CD4-positive, alpha-beta T cell (primary cell): ENCODE results near the gene ABHD4. TPM values are rescaled to one million over a fixed set of nuclear protein-coding genes. Genes with fewer than 3 reads are reported as not detected.

Experiments
- ATAC-seq: fragments of 200-7000 bp; cut with Tn5 transposase; one replicate; pipeline ENCODE4 v1.10.0; 2022; ENCODE audit warnings: mild to moderate bottlenecking; ENCODE audit not compliant: poor library complexity
- CTCF ChIA-PET: fragments of 350-600 bp; sonication (Branson Sonifier 250); formaldehyde crosslinking; loops from one replicate; lab custom pipeline; 2021; ENCODE audit warnings: antibody characterized with exemption, inconsistent platforms; lab: Charles Lee
- POLR2A ChIA-PET: fragments of 350-600 bp; sonication (Branson Sonifier 250); formaldehyde crosslinking; loops from one replicate; lab custom pipeline; 2021; ENCODE audit warnings: antibody characterized with exemption, inconsistent platforms; lab: Charles Lee
- DNase-seq, 14 experiments: peaks; one replicate each; pipeline ENCODE4 v3.0.0-alpha.2; 2013 to 2020; ENCODE audit warnings: mixed read lengths in 2 of 14
- H3K27ac ChIP-seq, 2 donors: one replicate each; pipeline versions ENCODE4 v1.5.1 to v1.7.0; 2013; ENCODE audit warnings: low read length in 2 of 2, low read depth in 1 of 2, mild to moderate bottlenecking in 1 of 2
- H3K27me3 ChIP-seq, 2 experiments: 1 replicate in 1 of 2; 2 replicates in 1 of 2; pipeline versions ENCODE4 v1.6.1 to v1.7.0; 2013; ENCODE audit warnings: low read length in 2 of 2, control low read depth in 1 of 2, mild to moderate bottlenecking in 1 of 2, moderate library complexity in 1 of 2; ENCODE audit not compliant: insufficient read depth in 2 of 2, control insufficient read depth in 1 of 2
- H3K36me3 ChIP-seq: one replicate; pipeline ENCODE4 v1.6.1; 2013; ENCODE audit warnings: low read length, control low read depth; ENCODE audit not compliant: insufficient read depth
- H3K4me1 ChIP-seq: one replicate; pipeline ENCODE4 v1.6.1; 2013; ENCODE audit warnings: low read length, control low read depth; ENCODE audit not compliant: insufficient read depth
- H3K4me3 ChIP-seq: one replicate; pipeline ENCODE4 v1.5.1; 2013; ENCODE audit warnings: mild to moderate bottlenecking, low read length, moderate library complexity
- H3K9me3 ChIP-seq, 2 experiments: 1 replicate in 1 of 2; 2 replicates in 1 of 2; pipeline versions ENCODE4 v1.6.1 to v1.7.0; 2013; ENCODE audit warnings: low read length in 2 of 2, mild to moderate bottlenecking in 2 of 2, control low read depth in 1 of 2, moderate library complexity in 1 of 2; ENCODE audit not compliant: control insufficient read depth in 1 of 2, insufficient read depth in 1 of 2
- H3K27ac Mint-ChIP-seq: one replicate; pipeline ENCODE4 v1.8.0; 2020; ENCODE audit warnings: mixed read lengths
- H3K27me3 Mint-ChIP-seq: one replicate; pipeline ENCODE4 v1.8.0; 2021; ENCODE audit warnings: mixed read lengths
- H3K36me3 Mint-ChIP-seq: one replicate; pipeline ENCODE4 v1.8.0; 2021; ENCODE audit warnings: low read depth, mixed read lengths
- H3K4me1 Mint-ChIP-seq: one replicate; pipeline ENCODE4 v1.8.0; 2021; ENCODE audit warnings: low read depth, mixed read lengths
- H3K4me3 Mint-ChIP-seq: one replicate; pipeline ENCODE4 v1.8.0; 2020; ENCODE audit warnings: mild to moderate bottlenecking, mixed read lengths
- H3K9me3 Mint-ChIP-seq: one replicate; pipeline ENCODE4 v1.8.0; 2020; ENCODE audit warnings: mixed read lengths
- intact Hi-C, 2 experiments: fragments of 100-400 bp; cut with DNase I in 1 of 2; cut with micrococcal nuclease in 1 of 2; formaldehyde crosslinking; loops; one replicate each; pipeline versions ENCODE4 v1.15.1 to v1.9.0; 2023 to 2025; cut with DNase I, micrococcal nuclease
- total RNA-seq, 174 experiments: library from RNA in 2 of 174; stranded (reverse) in 2 of 174; gene quantifications; one replicate each; pipeline ENCODE4 v1.2.3 and lab custom pipeline; 2021 to 2026
- TF ChIP-seq, protein P1 (sequence below): fragments of 200-600 bp; IDR thresholded peaks from one replicate; pipeline ENCODE4 v1.8.0; 2022; ENCODE audit warnings: antibody characterized with exemption, mild to moderate bottlenecking

Gene ABHD4
- total RNA-seq, 2 experiments from 2014 or later: 7.1 to 8.9 TPM

- H3K36me3 Mint-ChIP-seq: no peaks in the 10 kb centered on the region
- no peak overlapping the region for H3K4me3 Mint-ChIP-seq
- Histone ChIP-seq H3K27ac (no peak overlapping the region), H3K27me3 (peaks cover 2 to 4% of the 10 kb centered on the region in 2 experiments), H3K9me3 (peaks cover 0 to 4% of the 10 kb centered on the region in 2 experiments), H3K4me3 (no peak overlapping the region), H3K36me3 (no peaks in the 10 kb centered on the region), H3K4me1 (no peaks in the 10 kb centered on the region)
- no peaks in the 10 kb centered on the region for H3K9me3 Mint-ChIP-seq
- ChIA-PET CTCF (no interaction called here), POLR2A (interaction anchor here (0.7 kb wide), 1 partner anchor 122 kb away, joined by 3 read pairs; no protein-coding TSS in a partner anchor)
- TF ChIP-seq, protein P1, sequence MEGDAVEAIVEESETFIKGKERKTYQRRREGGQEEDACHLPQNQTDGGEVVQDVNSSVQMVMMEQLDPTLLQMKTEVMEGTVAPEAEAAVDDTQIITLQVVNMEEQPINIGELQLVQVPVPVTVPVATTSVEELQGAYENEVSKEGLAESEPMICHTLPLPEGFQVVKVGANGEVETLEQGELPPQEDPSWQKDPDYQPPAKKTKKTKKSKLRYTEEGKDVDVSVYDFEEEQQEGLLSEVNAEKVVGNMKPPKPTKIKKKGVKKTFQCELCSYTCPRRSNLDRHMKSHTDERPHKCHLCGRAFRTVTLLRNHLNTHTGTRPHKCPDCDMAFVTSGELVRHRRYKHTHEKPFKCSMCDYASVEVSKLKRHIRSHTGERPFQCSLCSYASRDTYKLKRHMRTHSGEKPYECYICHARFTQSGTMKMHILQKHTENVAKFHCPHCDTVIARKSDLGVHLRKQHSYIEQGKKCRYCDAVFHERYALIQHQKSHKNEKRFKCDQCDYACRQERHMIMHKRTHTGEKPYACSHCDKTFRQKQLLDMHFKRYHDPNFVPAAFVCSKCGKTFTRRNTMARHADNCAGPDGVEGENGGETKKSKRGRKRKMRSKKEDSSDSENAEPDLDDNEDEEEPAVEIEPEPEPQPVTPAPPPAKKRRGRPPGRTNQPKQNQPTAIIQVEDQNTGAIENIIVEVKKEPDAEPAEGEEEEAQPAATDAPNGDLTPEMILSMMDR: no peak
- DNase-seq: no peak
- intact Hi-C loops: no loop called here
- no peak for ATAC-seq
- H3K4me1 Mint-ChIP-seq: no peaks in the 10 kb centered on the region
- H3K27me3 Mint-ChIP-seq: peaks cover 14% of the 10 kb centered on the region
- H3K27ac Mint-ChIP-seq: no peak overlapping the region
Observed at GRCh38 chr14:22626590-22626989, 28.5 kb downstream of the ABHD4 start.

- TF ChIP-seq, protein P1: no peak
- ChIA-PET POLR2A (no interaction called here), CTCF (no interaction called here)
- Histone ChIP-seq H3K9me3 (peaks cover 0 to 4% of the 10 kb centered on the region in 2 experiments), H3K4me3 (no peak overlapping the region), H3K36me3 (no peaks in the 10 kb centered on the region), H3K27me3 (peaks cover 2 to 4% of the 10 kb centered on the region in 2 experiments), H3K27ac (no peak overlapping the region), H3K4me1 (no peaks in the 10 kb centered on the region)
- Mint-ChIP-seq H3K4me1 (no peaks in the 10 kb centered on the region), H3K27me3 (peaks cover 18% of the 10 kb centered on the region), H3K36me3 (no peaks in the 10 kb centered on the region), H3K9me3 (no peaks in the 10 kb centered on the region), H3K27ac (no peak overlapping the region), H3K4me3 (no peak overlapping the region)
- ATAC-seq (no peak), DNase-seq (no peak)
- intact Hi-C loops: no loop called here
Observed at GRCh38 chr14:22627506-22628263, 29.6 kb downstream of the ABHD4 start.

GRCh38 chr14:22629361-22629760, 31.3 kb downstream of the ABHD4 start:
- ChIA-PET POLR2A (interaction anchor here (0.8 kb wide), 1 partner anchor 42 kb away, joined by 3 read pairs; no protein-coding TSS in a partner anchor), CTCF (interaction anchor here (0.6 kb wide), 1 partner anchor 58 kb away, joined by 4 read pairs; no protein-coding TSS in a partner anchor)
- no peak overlapping the region for H3K27ac Mint-ChIP-seq
- no peaks in the 10 kb centered on the region for H3K4me1 Mint-ChIP-seq
- Histone ChIP-seq H3K36me3 (no peaks in the 10 kb centered on the region), H3K4me1 (no peaks in the 10 kb centered on the region), H3K27ac (no peak overlapping the region), H3K9me3 (peaks cover 0 to 4% of the 10 kb centered on the region in 2 experiments), H3K4me3 (no peak overlapping the region), H3K27me3 (peaks cover 4% of the 10 kb centered on the region in 2 experiments)
- H3K36me3 Mint-ChIP-seq: no peaks in the 10 kb centered on the region
- H3K27me3 Mint-ChIP-seq: peaks cover 18% of the 10 kb centered on the region
- intact Hi-C loops: no loop called here
- ATAC-seq: no peak
- DNase-seq: no peak
- H3K9me3 Mint-ChIP-seq: no peaks in the 10 kb centered on the region
- TF ChIP-seq, protein P1: no peak
- H3K4me3 Mint-ChIP-seq: no peak overlapping the region
